Gastrocnemius medialis (tissue), 4 donors: ENCODE measurements around the gene LRRC27.

ENCODE experiments used
- POLR2A ChIP-seq, 2 donors: fragments of 450-650 bp; IDR thresholded peaks; one replicate each; pipeline ENCODE4 v1.6.1; 2017; ENCODE audit warnings: antibody characterized with exemption in 2 of 2, mild to moderate bottlenecking in 2 of 2, moderate library complexity in 2 of 2
- TF ChIP-seq, protein P1 (sequence below), 5 experiments: fragments of 450-650 bp in 3 of 5; fragments of 200-600 bp in 2 of 5; sonication (generic) in 2 of 5; IDR thresholded peaks in 4 of 5; conservative IDR thresholded peaks in 1 of 5; 1 replicate in 4 of 5; 2 replicates in 1 of 5; pipeline ENCODE4 v1.5.1; 2016 to 2019; ENCODE audit warnings: antibody characterized with exemption in 5 of 5, mild to moderate bottlenecking in 3 of 5, moderate library complexity in 3 of 5

DNA sequence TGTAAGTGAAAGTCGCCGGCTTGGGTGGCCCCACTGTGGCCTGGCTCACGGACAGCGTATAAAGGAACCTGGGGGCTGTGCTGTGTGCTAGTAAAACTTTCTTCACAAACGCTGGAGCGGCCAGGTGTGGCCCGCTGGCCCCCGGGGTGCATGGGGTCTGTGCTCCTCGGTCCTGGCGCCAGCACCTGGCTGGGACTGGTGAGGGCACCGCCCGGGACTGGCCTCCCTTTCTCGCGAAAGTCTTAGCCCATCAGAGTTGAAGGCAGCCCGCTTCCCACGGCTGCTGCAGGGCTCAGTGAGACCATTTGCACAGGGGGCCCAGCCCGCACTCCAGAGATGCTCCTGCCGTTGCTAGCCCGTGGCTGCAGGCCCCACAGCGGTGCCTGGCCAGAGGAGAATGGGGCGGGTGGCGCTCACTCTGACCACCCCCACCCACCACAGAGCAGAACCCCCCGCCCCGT, 70.8 kb downstream of the LRRC27 start:
- TF ChIP-seq, protein P1, sequence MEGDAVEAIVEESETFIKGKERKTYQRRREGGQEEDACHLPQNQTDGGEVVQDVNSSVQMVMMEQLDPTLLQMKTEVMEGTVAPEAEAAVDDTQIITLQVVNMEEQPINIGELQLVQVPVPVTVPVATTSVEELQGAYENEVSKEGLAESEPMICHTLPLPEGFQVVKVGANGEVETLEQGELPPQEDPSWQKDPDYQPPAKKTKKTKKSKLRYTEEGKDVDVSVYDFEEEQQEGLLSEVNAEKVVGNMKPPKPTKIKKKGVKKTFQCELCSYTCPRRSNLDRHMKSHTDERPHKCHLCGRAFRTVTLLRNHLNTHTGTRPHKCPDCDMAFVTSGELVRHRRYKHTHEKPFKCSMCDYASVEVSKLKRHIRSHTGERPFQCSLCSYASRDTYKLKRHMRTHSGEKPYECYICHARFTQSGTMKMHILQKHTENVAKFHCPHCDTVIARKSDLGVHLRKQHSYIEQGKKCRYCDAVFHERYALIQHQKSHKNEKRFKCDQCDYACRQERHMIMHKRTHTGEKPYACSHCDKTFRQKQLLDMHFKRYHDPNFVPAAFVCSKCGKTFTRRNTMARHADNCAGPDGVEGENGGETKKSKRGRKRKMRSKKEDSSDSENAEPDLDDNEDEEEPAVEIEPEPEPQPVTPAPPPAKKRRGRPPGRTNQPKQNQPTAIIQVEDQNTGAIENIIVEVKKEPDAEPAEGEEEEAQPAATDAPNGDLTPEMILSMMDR (IDR thresholded peaks at IDR 0.05 in 4 of 5, conservative IDR thresholded peaks at IDR 0.05 in 1 of 5) = no peak
- TF ChIP-seq POLR2A (IDR thresholded peaks at IDR 0.05) = no peak
